Measurements from ENCODE around the gene UBE3C. TPM values are rescaled to one million over a fixed set of nuclear protein-coding genes. Genes with fewer than 3 reads are reported as not detected.

The UBE3C gene
- total RNA-seq, 1 donor from 2014 or later: 65.3 TPM

- intact Hi-C loops (cut with micrococcal nuclease): no loop called here
- Mint-ChIP-seq H3K36me3 (ENCODE audit: low read depth) (peaks cover 47% of the 10 kb centered on the region), H3K27me3 (no peaks in the 10 kb centered on the region), H3K4me3 (no peak overlapping the region), H3K27ac (no peak overlapping the region), H3K9me3 (no peaks in the 10 kb centered on the region), H3K4me1 (no peaks in the 10 kb centered on the region)
- DNase-seq (no peak), ATAC-seq (ENCODE audit: low read depth) (no peak)
- ChIA-PET POLR2A (no interaction called here), CTCF (no interaction called here)
- TF ChIP-seq, protein P1, sequence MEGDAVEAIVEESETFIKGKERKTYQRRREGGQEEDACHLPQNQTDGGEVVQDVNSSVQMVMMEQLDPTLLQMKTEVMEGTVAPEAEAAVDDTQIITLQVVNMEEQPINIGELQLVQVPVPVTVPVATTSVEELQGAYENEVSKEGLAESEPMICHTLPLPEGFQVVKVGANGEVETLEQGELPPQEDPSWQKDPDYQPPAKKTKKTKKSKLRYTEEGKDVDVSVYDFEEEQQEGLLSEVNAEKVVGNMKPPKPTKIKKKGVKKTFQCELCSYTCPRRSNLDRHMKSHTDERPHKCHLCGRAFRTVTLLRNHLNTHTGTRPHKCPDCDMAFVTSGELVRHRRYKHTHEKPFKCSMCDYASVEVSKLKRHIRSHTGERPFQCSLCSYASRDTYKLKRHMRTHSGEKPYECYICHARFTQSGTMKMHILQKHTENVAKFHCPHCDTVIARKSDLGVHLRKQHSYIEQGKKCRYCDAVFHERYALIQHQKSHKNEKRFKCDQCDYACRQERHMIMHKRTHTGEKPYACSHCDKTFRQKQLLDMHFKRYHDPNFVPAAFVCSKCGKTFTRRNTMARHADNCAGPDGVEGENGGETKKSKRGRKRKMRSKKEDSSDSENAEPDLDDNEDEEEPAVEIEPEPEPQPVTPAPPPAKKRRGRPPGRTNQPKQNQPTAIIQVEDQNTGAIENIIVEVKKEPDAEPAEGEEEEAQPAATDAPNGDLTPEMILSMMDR (IDR thresholded peaks at IDR 0.05): no peak
Measured at GRCh38 chr7:157204134-157204533, 65.4 kb downstream of the UBE3C start.

GRCh38 chr7:157205438-157205837 lies 66.7 kb downstream of the UBE3C start:
- intact Hi-C loops (cut with micrococcal nuclease): no loop called here
- DNase-seq (no peak), ATAC-seq (ENCODE audit: low read depth) (no peak)
- H3K36me3 Mint-ChIP-seq (ENCODE audit: low read depth): peaks cover 49% of the 10 kb centered on the region
- no peaks in the 10 kb centered on the region for H3K9me3 Mint-ChIP-seq
- TF ChIP-seq, protein P1 (IDR thresholded peaks at IDR 0.05): no peak
- no peak overlapping the region for H3K27ac Mint-ChIP-seq
- no peaks in the 10 kb centered on the region for H3K4me1 Mint-ChIP-seq
- no peaks in the 10 kb centered on the region for H3K27me3 Mint-ChIP-seq
- POLR2A ChIA-PET: no interaction called here
- H3K4me3 Mint-ChIP-seq: no peak overlapping the region
- CTCF ChIA-PET: no interaction called here

DNA sequence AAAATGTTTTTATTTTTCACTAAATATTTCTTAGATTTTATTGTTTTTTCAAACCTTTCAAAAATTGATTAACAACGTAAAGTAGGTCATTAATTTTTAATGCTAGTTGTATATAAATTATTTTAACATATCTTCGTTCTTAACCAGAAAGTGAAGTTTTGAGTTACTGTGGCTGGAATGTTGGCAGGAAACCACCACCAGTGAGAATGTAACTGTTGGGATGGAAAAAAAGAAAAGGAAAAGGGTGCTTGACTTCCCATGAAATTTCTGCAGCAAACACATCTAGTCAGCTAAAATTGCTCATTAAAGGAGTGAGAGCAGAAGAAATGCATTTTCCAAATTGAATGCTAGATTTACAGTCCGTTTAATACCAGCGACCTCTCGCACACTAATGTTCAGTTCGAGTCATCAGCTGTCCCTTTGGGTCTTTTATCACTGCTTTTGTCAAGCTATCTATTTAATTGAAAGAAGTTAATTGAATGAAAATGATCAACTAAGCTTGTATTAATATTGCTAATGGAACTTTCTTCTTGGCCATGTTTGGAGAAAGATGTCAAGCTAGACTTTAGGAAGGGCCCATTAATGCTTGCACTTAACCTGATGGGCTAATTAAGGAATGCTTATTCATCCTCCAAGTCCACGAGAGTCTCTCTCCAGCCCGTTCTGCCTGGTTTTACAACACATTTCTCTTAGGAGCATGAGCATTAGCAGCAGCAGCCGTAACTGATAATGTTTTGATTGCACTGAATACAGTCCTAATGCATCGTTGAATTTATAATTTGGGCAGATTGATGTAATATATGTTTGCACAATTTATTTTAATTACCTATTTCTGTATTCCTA lies 70.1 kb downstream of the UBE3C start:
- intact Hi-C loops (cut with micrococcal nuclease): no loop called here
- H3K9me3 Mint-ChIP-seq: no peaks in the 10 kb centered on the region
- no peaks in the 10 kb centered on the region for H3K4me1 Mint-ChIP-seq
- TF ChIP-seq, protein P1 (IDR thresholded peaks at IDR 0.05): no peak
- no peak overlapping the region for H3K4me3 Mint-ChIP-seq
- H3K27me3 Mint-ChIP-seq: no peaks in the 10 kb centered on the region
- H3K36me3 Mint-ChIP-seq (ENCODE audit: low read depth): peaks cover 66% of the 10 kb centered on the region
- no peak overlapping the region for H3K27ac Mint-ChIP-seq
- ATAC-seq (ENCODE audit: low read depth) (no peak), DNase-seq (no peak)
- POLR2A ChIA-PET: no interaction called here
- CTCF ChIA-PET: no interaction called here

- ChIA-PET CTCF (no interaction called here), POLR2A (no interaction called here)
- H3K9me3 Mint-ChIP-seq: no peaks in the 10 kb centered on the region
- intact Hi-C loops (cut with micrococcal nuclease): no loop called here
- H3K36me3 Mint-ChIP-seq (ENCODE audit: low read depth): peaks cover 62% of the 10 kb centered on the region
- DNase-seq (no peak), ATAC-seq (ENCODE audit: low read depth) (no peak)
- TF ChIP-seq, protein P1 (IDR thresholded peaks at IDR 0.05): no peak
- H3K27ac Mint-ChIP-seq: no peak overlapping the region
- H3K27me3 Mint-ChIP-seq: no peaks in the 10 kb centered on the region
- no peak overlapping the region for H3K4me3 Mint-ChIP-seq
- H3K4me1 Mint-ChIP-seq: no peaks in the 10 kb centered on the region
Measured at GRCh38 chr7:157210682-157211081, 72.0 kb downstream of the UBE3C start.

GRCh38 chr7:157211690-157212089 lies 73.0 kb downstream of the UBE3C start:
- no peak overlapping the region for H3K27ac Mint-ChIP-seq
- ATAC-seq (ENCODE audit: low read depth) (no peak), DNase-seq (no peak)
- no peak overlapping the region for H3K4me3 Mint-ChIP-seq
- TF ChIP-seq, protein P1 (IDR thresholded peaks at IDR 0.05): no peak
- POLR2A ChIA-PET: no interaction called here
- peaks cover 68% of the 10 kb centered on the region for H3K36me3 Mint-ChIP-seq (ENCODE audit: low read depth)
- no peaks in the 10 kb centered on the region for H3K27me3 Mint-ChIP-seq
- CTCF ChIA-PET: no interaction called here
- intact Hi-C loops (cut with micrococcal nuclease): no loop called here
- no peaks in the 10 kb centered on the region for H3K9me3 Mint-ChIP-seq
- H3K4me1 Mint-ChIP-seq: no peaks in the 10 kb centered on the region

Data from activated B cell treated with CpG ODN at 0.5 μM for 24 hours (primary cell).